Left ventricle myocardium inferior (tissue), 1 donor: Measurements from ENCODE around the gene NUDT17. TPM values are rescaled to one million over a fixed set of nuclear protein-coding genes. Genes with fewer than 3 reads are reported as not detected.
"Not testable (repeated sequence)": the region's sequence is repeated elsewhere in the genome, so short reads cannot be mapped to it uniquely, and the experiment has no call there.

Experiments used
- DNase-seq: peaks from one replicate; pipeline ENCODE4 v3.0.0-alpha.2; 2020
- H3K27ac ChIP-seq: fragments of 200-600 bp; replicated peaks from 2 replicates; pipeline ENCODE4 v1.8.0; 2021
- H3K27me3 ChIP-seq: fragments of 200-600 bp; 2 replicates; pipeline ENCODE4 v1.8.0; 2021; ENCODE audit warnings: low read depth
- H3K36me3 ChIP-seq: fragments of 200-600 bp; 2 replicates; pipeline ENCODE4 v1.8.0; 2021
- H3K4me1 ChIP-seq: fragments of 200-600 bp; 2 replicates; pipeline ENCODE4 v1.8.0; 2021
- H3K4me3 ChIP-seq: fragments of 200-600 bp; 2 replicates; pipeline ENCODE4 v1.8.0; 2021; ENCODE audit warnings: mild to moderate bottlenecking, moderate library complexity
- H3K9me3 ChIP-seq: fragments of 200-600 bp; replicated peaks from 2 replicates; pipeline ENCODE4 v1.8.0; 2021
- intact Hi-C: fragments of 100-400 bp; cut with micrococcal nuclease; formaldehyde crosslinking; loops from one replicate; pipeline ENCODE4 v1.11.0; 2022
- total RNA-seq: library from RNA; stranded (reverse); fragmentation: NEBNext Ultra II Directional; extraction: Animal tissue kit (Norgen Biotek cat#: 25700); gene quantifications from one replicate; pipeline ENCODE4 v1.2.1, GENCODE V29; 2021
- TF ChIP-seq, protein P1 (sequence below): fragments of 200-600 bp; IDR thresholded peaks from 2 replicates; pipeline ENCODE4 v1.8.0; 2021; ENCODE audit warnings: antibody characterized with exemption, mild to moderate bottlenecking, borderline replicate concordance
- donor health status: DM: no; HTN: yes; CAD: no; lungs with severe emphysema.

Gene NUDT17
- total RNA-seq, 1 donor from 2014 or later = 2.2 TPM

DNA sequence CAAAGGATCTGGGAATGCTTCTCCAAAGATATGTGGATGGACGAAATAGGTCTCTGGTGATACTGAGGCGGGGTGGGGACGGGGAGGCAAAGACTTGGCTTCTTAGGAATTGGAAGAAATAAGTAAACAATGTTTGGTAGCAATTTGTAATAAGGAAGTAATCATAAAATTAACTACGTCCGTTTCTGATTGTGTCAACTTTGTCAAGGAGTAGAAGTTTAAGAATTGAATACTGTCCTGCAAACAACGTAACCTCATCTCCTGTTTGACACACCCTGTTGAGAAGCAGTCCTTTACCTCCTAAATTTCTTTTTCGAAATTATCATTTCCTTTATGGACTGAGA is 21.0 kb upstream of the NUDT17 start:
- peaks cover 37% of the 10 kb centered on the region for H3K36me3 ChIP-seq
- H3K27me3 ChIP-seq = no peaks in the 10 kb centered on the region
- peaks cover 28% of the 10 kb centered on the region for H3K4me1 ChIP-seq
- TF ChIP-seq, protein P1, sequence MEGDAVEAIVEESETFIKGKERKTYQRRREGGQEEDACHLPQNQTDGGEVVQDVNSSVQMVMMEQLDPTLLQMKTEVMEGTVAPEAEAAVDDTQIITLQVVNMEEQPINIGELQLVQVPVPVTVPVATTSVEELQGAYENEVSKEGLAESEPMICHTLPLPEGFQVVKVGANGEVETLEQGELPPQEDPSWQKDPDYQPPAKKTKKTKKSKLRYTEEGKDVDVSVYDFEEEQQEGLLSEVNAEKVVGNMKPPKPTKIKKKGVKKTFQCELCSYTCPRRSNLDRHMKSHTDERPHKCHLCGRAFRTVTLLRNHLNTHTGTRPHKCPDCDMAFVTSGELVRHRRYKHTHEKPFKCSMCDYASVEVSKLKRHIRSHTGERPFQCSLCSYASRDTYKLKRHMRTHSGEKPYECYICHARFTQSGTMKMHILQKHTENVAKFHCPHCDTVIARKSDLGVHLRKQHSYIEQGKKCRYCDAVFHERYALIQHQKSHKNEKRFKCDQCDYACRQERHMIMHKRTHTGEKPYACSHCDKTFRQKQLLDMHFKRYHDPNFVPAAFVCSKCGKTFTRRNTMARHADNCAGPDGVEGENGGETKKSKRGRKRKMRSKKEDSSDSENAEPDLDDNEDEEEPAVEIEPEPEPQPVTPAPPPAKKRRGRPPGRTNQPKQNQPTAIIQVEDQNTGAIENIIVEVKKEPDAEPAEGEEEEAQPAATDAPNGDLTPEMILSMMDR = no peak
- intact Hi-C loops = no loop called here
- no peak for DNase-seq
- peak overlapping the region; percentile 97 for H3K27ac ChIP-seq
- H3K4me3 ChIP-seq = peak overlapping the region; percentile 80
- no peaks in the 10 kb centered on the region for H3K9me3 ChIP-seq

GRCh38 chr1:145826030-145826429 is 19.4 kb upstream of the NUDT17 start:
- intact Hi-C loops = no loop called here
- Histone ChIP-seq H3K9me3 (no peaks in the 10 kb centered on the region), H3K4me1 (peaks cover 28% of the 10 kb centered on the region), H3K27ac (no peak overlapping the region), H3K27me3 (no peaks in the 10 kb centered on the region), H3K4me3 (no peak overlapping the region), H3K36me3 (peaks cover 53% of the 10 kb centered on the region)
- no peak for DNase-seq
- TF ChIP-seq, protein P1 = no peak

- Histone ChIP-seq H3K27me3 (no peaks in the 10 kb centered on the region), H3K4me3 (no peak overlapping the region), H3K4me1 (peaks cover 24% of the 10 kb centered on the region), H3K36me3 (peaks cover 72% of the 10 kb centered on the region), H3K9me3 (no peaks in the 10 kb centered on the region), H3K27ac (no peak overlapping the region)
- no peak for DNase-seq
- TF ChIP-seq, protein P1 = no peak
- intact Hi-C loops = no loop called here
Observed at GRCh38 chr1:145827966-145828365, 17.5 kb upstream of the NUDT17 start.

DNA sequence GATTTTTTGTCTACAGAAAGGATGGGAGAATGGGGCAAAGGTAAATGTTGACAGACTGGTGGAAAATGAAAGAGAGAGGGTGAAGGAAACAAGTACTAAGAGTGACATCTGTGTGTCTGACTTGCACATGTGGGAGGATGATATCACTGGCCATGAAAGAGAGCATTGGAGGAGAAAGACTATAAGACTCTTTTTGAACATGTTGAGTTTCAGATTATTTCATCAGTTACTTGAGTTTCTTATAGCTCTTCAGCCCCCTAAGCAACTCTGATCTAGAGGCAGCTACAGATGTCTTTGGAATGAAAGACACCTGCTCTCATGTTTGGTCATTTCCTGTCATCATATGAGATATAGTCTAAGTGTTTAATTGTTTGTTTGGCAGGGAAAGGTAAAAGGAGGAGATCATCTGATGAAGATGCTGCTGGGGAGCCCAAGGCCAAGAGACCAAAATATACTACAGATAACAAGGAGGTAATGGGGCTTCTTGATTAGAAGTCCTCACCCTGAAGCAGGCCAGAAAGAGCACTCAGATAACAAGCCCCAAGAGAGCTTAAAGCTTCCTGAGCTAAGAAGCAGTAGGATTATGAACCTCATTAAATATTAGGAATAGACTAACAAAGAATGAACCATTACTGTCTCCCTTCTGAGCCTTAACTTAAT is 16.9 kb upstream of the NUDT17 start:
- Histone ChIP-seq H3K27ac (no peak overlapping the region), H3K27me3 (no peaks in the 10 kb centered on the region), H3K4me3 (no peak overlapping the region), H3K36me3 (peaks cover 77% of the 10 kb centered on the region), H3K9me3 (no peaks in the 10 kb centered on the region), H3K4me1 (peaks cover 24% of the 10 kb centered on the region)
- no peak for DNase-seq
- intact Hi-C loops = no loop called here
- TF ChIP-seq, protein P1 = no peak

- intact Hi-C loops = not testable (repeated sequence)
- H3K36me3 ChIP-seq = peaks cover 98% of the 10 kb centered on the region
Observed at GRCh38 chr1:145830810-145831209, 14.6 kb upstream of the NUDT17 start.

DNA sequence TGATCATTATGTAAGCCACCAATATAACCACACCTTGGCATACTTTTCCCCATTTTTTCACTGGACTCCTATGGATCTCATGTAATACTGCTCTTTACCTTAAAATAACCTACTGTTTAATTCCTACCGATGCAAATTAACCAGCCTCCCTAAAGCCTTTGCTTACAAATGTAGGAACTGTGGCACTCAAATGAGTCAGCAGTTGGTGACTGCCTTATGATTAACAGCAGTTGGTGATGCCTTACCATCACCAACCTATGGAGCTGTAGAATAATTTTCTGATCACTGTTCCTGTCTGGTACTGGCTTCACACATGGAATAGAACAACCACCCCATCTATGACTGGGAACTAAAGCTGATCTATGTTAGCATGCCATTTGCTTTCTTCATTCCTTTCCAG is 7.8 kb upstream of the NUDT17 start:
- TF ChIP-seq, protein P1 = no peak
- DNase-seq = no peak
- H3K36me3 ChIP-seq = peaks cover 100% of the 10 kb centered on the region
- no peaks in the 10 kb centered on the region for H3K4me1 ChIP-seq
- H3K27me3 ChIP-seq = no peaks in the 10 kb centered on the region
- no peak overlapping the region for H3K4me3 ChIP-seq
- intact Hi-C loops = no loop called here
- H3K27ac ChIP-seq = no peak overlapping the region
- H3K9me3 ChIP-seq = no peaks in the 10 kb centered on the region

More at GRCh38 chr1:145830810-145831209, 14.6 kb upstream of the NUDT17 start:
- H3K4me1 ChIP-seq, H3K27me3 ChIP-seq, H3K4me3 ChIP-seq, DNase-seq, H3K9me3 ChIP-seq, H3K27ac ChIP-seq: not testable (repeated sequence)
